KOPT-K1 (cell line): Measurements from ENCODE around the gene SPATA20.

Experiments used
- H3K27ac ChIP-seq: fragments of 200-600 bp; sonication (generic); 2 replicates; pipeline ENCODE4 v1.5.1; 2016; ENCODE audit warnings: antibody characterized with exemption, mild to moderate bottlenecking, low read depth, low read length; ENCODE audit not compliant: poor library complexity, severe bottlenecking
- H3K36me3 ChIP-seq: fragments of 200-600 bp; sonication (generic); 2 replicates; pipeline ENCODE4 v1.5.1; 2017; ENCODE audit warnings: antibody characterized with exemption, mild to moderate bottlenecking, low read length, moderate library complexity; ENCODE audit not compliant: insufficient read depth
- H3K9me3 ChIP-seq: fragments of 200-600 bp; sonication (generic); 2 replicates; pipeline ENCODE4 v1.5.1; 2017; ENCODE audit warnings: antibody characterized with exemption, low read length, mild to moderate bottlenecking; ENCODE audit not compliant: insufficient read depth, poor library complexity, severe bottlenecking

Gene SPATA20

GRCh38 chr17:50541716-50542688 is 5.0 kb upstream of the SPATA20 start:
- no peak overlapping the region for H3K27ac ChIP-seq
- H3K36me3 ChIP-seq: no peaks in the 10 kb centered on the region
- H3K9me3 ChIP-seq: no peaks in the 10 kb centered on the region

- Histone ChIP-seq H3K36me3 (no peaks in the 10 kb centered on the region), H3K27ac (no peak overlapping the region), H3K9me3 (no peaks in the 10 kb centered on the region)
Measured at GRCh38 chr17:50542795-50543774, 3.9 kb upstream of the SPATA20 start.

GRCh38 chr17:50544516-50544915 is 2.5 kb upstream of the SPATA20 start:
- no peaks in the 10 kb centered on the region for H3K36me3 ChIP-seq
- no peak overlapping the region for H3K27ac ChIP-seq

GRCh38 chr17:50545311-50545710 is 1.7 kb upstream of the SPATA20 start:
- no peaks in the 10 kb centered on the region for H3K36me3 ChIP-seq
- no peak overlapping the region for H3K27ac ChIP-seq
- H3K9me3 ChIP-seq: no peaks in the 10 kb centered on the region

More at GRCh38 chr17:50544516-50544915, 2.5 kb upstream of the SPATA20 start:
- no peaks in the 10 kb centered on the region for H3K9me3 ChIP-seq

- no peak overlapping the region for H3K27ac ChIP-seq
Measured at GRCh38 chr17:50546701-50547034, 306 bp upstream of the SPATA20 start.

GRCh38 chr17:50547736-50548083 is 736 bp downstream of the SPATA20 start:
- H3K36me3 ChIP-seq: no peaks in the 10 kb centered on the region
- no peaks in the 10 kb centered on the region for H3K9me3 ChIP-seq
- no peak overlapping the region for H3K27ac ChIP-seq

More at GRCh38 chr17:50546701-50547034, 306 bp upstream of the SPATA20 start:
- H3K36me3 ChIP-seq: no peaks in the 10 kb centered on the region
- H3K9me3 ChIP-seq: no peaks in the 10 kb centered on the region

- H3K9me3 ChIP-seq: no peaks in the 10 kb centered on the region
- H3K36me3 ChIP-seq: no peaks in the 10 kb centered on the region
- H3K27ac ChIP-seq: no peak overlapping the region
Measured at GRCh38 chr17:50548831-50549230, 1.9 kb downstream of the SPATA20 start.

GRCh38 chr17:50549256-50549941 is 2.4 kb downstream of the SPATA20 start:
- Histone ChIP-seq H3K36me3 (no peaks in the 10 kb centered on the region), H3K9me3 (no peaks in the 10 kb centered on the region), H3K27ac (no peak overlapping the region)

GRCh38 chr17:50549969-50550368 is 3.0 kb downstream of the SPATA20 start:
- H3K36me3 ChIP-seq: no peaks in the 10 kb centered on the region
- H3K9me3 ChIP-seq: no peaks in the 10 kb centered on the region
- H3K27ac ChIP-seq: no peak overlapping the region

GRCh38 chr17:50550661-50551432 is 3.9 kb downstream of the SPATA20 start:
- H3K36me3 ChIP-seq: no peaks in the 10 kb centered on the region
- no peaks in the 10 kb centered on the region for H3K9me3 ChIP-seq
- no peak overlapping the region for H3K27ac ChIP-seq

GRCh38 chr17:50551433-50551815 is 4.5 kb downstream of the SPATA20 start:
- H3K36me3 ChIP-seq: no peaks in the 10 kb centered on the region
- no peaks in the 10 kb centered on the region for H3K9me3 ChIP-seq
- H3K27ac ChIP-seq: no peak overlapping the region

- Histone ChIP-seq H3K9me3 (no peaks in the 10 kb centered on the region), H3K27ac (no peak overlapping the region), H3K36me3 (no peaks in the 10 kb centered on the region)
Measured at GRCh38 chr17:50551884-50552283, 4.9 kb downstream of the SPATA20 start.

- Histone ChIP-seq H3K36me3 (no peaks in the 10 kb centered on the region), H3K9me3 (no peaks in the 10 kb centered on the region), H3K27ac (no peak overlapping the region)
Measured at GRCh38 chr17:50554201-50554600, 7.2 kb downstream of the SPATA20 start.

GRCh38 chr17:50556803-50557202 is 9.8 kb downstream of the SPATA20 start:
- Histone ChIP-seq H3K36me3 (no peaks in the 10 kb centered on the region), H3K9me3 (no peaks in the 10 kb centered on the region), H3K27ac (no peak overlapping the region)
